HepG2 (cell line): ENCODE results near the gene CHAF1A. TPM values are rescaled to one million over a fixed set of nuclear protein-coding genes. Genes with fewer than 3 reads are reported as not detected.

Experiments
- ATAC-seq: fragments of 200-7000 bp; cut with Tn5 transposase; 3 replicates; pipeline ENCODE4 v1.9.1; 2020; ENCODE audit warnings: mild to moderate bottlenecking, moderate library complexity
- BruUV-seq: library from RNA; stranded (reverse); fragments of 400-500 nt; replicated peaks from 2 replicates; lab custom pipeline; 2021; lab: Mats Ljungman, UMichigan
- CTCF ChIA-PET: fragments of 300-600 bp; formaldehyde crosslinking; extraction: SDS; loops from one replicate; lab custom pipeline; 2021; ENCODE audit warnings: low total read pairs, inconsistent platforms, low intra/inter-chr PET ratio; lab: Yijun Ruan, JAX
- POLR2A ChIA-PET: fragments of 350-600 bp; sonication (Branson Sonifier 250); formaldehyde crosslinking; loops from one replicate; lab custom pipeline; 2020; ENCODE audit warnings: antibody characterized with exemption, inconsistent platforms; lab: Yijun Ruan, JAX
- DNase-seq: peaks from one replicate; pipeline ENCODE4 v3.0.0-alpha.2; 2015; ENCODE audit warnings: low spot score
- FAIRE-seq: peaks from 3 replicates; lab custom pipeline; 2011; peaks lifted over from hg19 to GRCh38; lab: Jason Lieb, UNC
- H2AFZ ChIP-seq: one replicate; pipeline ENCODE4 v1.6.1; 2011; ENCODE audit warnings: low read length, inconsistent platforms
- H3K27ac ChIP-seq: fragments of 300-600 bp; 3 replicates; pipeline ENCODE4 v1.8.0; 2011; ENCODE audit warnings: mixed run types, mild to moderate bottlenecking, mixed read lengths, low read length, inconsistent platforms; ENCODE audit not compliant: insufficient read depth; ENCODE audit errors: extremely low read length
- H3K27me3 ChIP-seq, 2 experiments: fragments of 200-600 bp in 1 of 2; 2 replicates in 1 of 2; 3 replicates in 1 of 2; pipeline versions ENCODE4 v1.6.0 to v1.8.0; 2011; ENCODE audit warnings: low read length in 2 of 2, mild to moderate bottlenecking in 2 of 2, moderate library complexity in 2 of 2, inconsistent platforms in 1 of 2; ENCODE audit not compliant: insufficient read depth in 2 of 2, control insufficient read depth in 1 of 2
- H3K36me3 ChIP-seq, 2 experiments: fragments of 200-600 bp in 1 of 2; replicated peaks in 1 of 2; 2 replicates in 1 of 2; 3 replicates in 1 of 2; pipeline versions ENCODE4 v1.5.1 to v1.8.0; 2011; ENCODE audit warnings: low read length in 2 of 2, inconsistent platforms in 1 of 2; ENCODE audit not compliant: insufficient read depth in 2 of 2, control insufficient read depth in 1 of 2
- H3K4me1 ChIP-seq: 2 replicates; pipeline ENCODE4 v1.5.1; 2012; ENCODE audit warnings: low read length, inconsistent platforms; ENCODE audit not compliant: insufficient read depth
- H3K4me2 ChIP-seq: 2 replicates; pipeline ENCODE4 v1.6.0; 2011; ENCODE audit warnings: low read depth, low read length, inconsistent platforms
- H3K4me3 ChIP-seq, 3 experiments: fragments of 200-600 bp in 1 of 3; sonication (generic), shearing (Covaris generic) in 1 of 3; replicated peaks in 1 of 3; 2 replicates each; pipeline ENCODE4 v1.5.1; 2011 to 2016; ENCODE audit warnings: low read length in 3 of 3, inconsistent platforms in 2 of 3, low read depth in 2 of 3, mild to moderate bottlenecking in 2 of 3, control low read depth in 1 of 3, mixed read lengths in 1 of 3; ENCODE audit not compliant: insufficient read depth in 1 of 3
- H3K79me2 ChIP-seq: one replicate; pipeline ENCODE4 v1.6.1; 2011; ENCODE audit warnings: low read length, inconsistent platforms; ENCODE audit not compliant: insufficient read depth
- H3K9ac ChIP-seq: 2 replicates; pipeline ENCODE4 v1.6.0; 2011; ENCODE audit warnings: mild to moderate bottlenecking, low read depth, low read length, inconsistent platforms; ENCODE audit not compliant: insufficient read depth
- H3K9me3 ChIP-seq: 2 replicates; pipeline ENCODE4 v1.5.1; 2012; ENCODE audit warnings: mild to moderate bottlenecking, low read length
- H4K20me1 ChIP-seq: 2 replicates; pipeline ENCODE4 v1.6.0; 2011; ENCODE audit warnings: inconsistent platforms, mild to moderate bottlenecking, low read length, moderate library complexity; ENCODE audit not compliant: insufficient read depth
- EP300 ChIP-seq, 3 experiments: sonication (generic) in 1 of 3; formaldehyde crosslinking in 1 of 3; IDR thresholded peaks; 2 replicates each; pipeline versions ENCODE4 v1.5.1 to v1.6.1; 2011 to 2020; ENCODE audit warnings: low read depth in 2 of 3, low read length in 2 of 3, borderline replicate concordance in 1 of 3, improper control_type of control experiment in 1 of 3, mild to moderate bottlenecking in 1 of 3, missing genetic modification reagents in 1 of 3, moderate library complexity in 1 of 3
- ETV6 ChIP-seq: sonication (generic); formaldehyde crosslinking; conservative IDR thresholded peaks from 2 replicates; pipeline ENCODE4 v1.4.0; 2020; ENCODE audit warnings: missing genetic modification reagents
- FOXO1 ChIP-seq: sonication (generic); formaldehyde crosslinking; IDR thresholded peaks from 2 replicates; pipeline ENCODE4 v1.4.0; 2020; ENCODE audit warnings: missing genetic modification reagents
- GPN1 ChIP-seq: sonication (generic); formaldehyde crosslinking; IDR thresholded peaks from 2 replicates; pipeline ENCODE4 v1.5.1; 2020; ENCODE audit warnings: missing genetic modification reagents, borderline replicate concordance
- HNF1B ChIP-seq: sonication (generic); formaldehyde crosslinking; IDR thresholded peaks from 2 replicates; pipeline ENCODE4 v1.5.1; 2020; ENCODE audit warnings: mild to moderate bottlenecking, moderate library complexity, missing genetic modification reagents
- KDM1A ChIP-seq: IDR thresholded peaks from 2 replicates; pipeline ENCODE4 v1.6.1; 2016; ENCODE audit warnings: missing compliant biosample characterization
- PHF21A ChIP-seq: sonication (generic); formaldehyde crosslinking; IDR thresholded peaks from 2 replicates; pipeline ENCODE4 v1.5.0; 2020; ENCODE audit warnings: mild to moderate bottlenecking, missing genetic modification reagents
- RAD21 ChIP-seq: fragments of 450-650 bp; formaldehyde crosslinking; IDR thresholded peaks from 2 replicates; pipeline ENCODE4 v1.5.0; 2020; ENCODE audit warnings: mild to moderate bottlenecking
- SMC3 ChIP-seq: IDR thresholded peaks from 2 replicates; pipeline ENCODE4 v1.6.1; 2011; ENCODE audit warnings: low read length, improper control_type of control experiment
- STAG1 ChIP-seq: sonication (generic); formaldehyde crosslinking; IDR thresholded peaks from 2 replicates; pipeline ENCODE4 v1.4.0; 2020; ENCODE audit warnings: missing genetic modification reagents
- XRCC5 ChIP-seq: fragments of 200-400 bp; formaldehyde crosslinking; optimal IDR thresholded peaks from 2 replicates; pipeline ENCODE3; 2017; ENCODE audit warnings: mild to moderate bottlenecking, low read length
- ZMYM3 ChIP-seq: sonication (generic); formaldehyde crosslinking; IDR thresholded peaks from 2 replicates; pipeline ENCODE4 v1.5.1; 2020; ENCODE audit warnings: mild to moderate bottlenecking, missing genetic modification reagents
- ZNF207 ChIP-seq: fragments of 450-650 bp; IDR thresholded peaks from 2 replicates; pipeline ENCODE4 v1.6.1; 2016; ENCODE audit warnings: antibody characterized with exemption, borderline replicate concordance
- ZNF343 ChIP-seq: sonication (generic); formaldehyde crosslinking; IDR thresholded peaks from 2 replicates; pipeline ENCODE4 v1.4.0; 2020; ENCODE audit warnings: mild to moderate bottlenecking, missing genetic modification reagents
- ZNF350 ChIP-seq: sonication (generic); formaldehyde crosslinking; IDR thresholded peaks from 2 replicates; pipeline ENCODE4 v1.4.0; 2020; ENCODE audit warnings: mild to moderate bottlenecking, low read depth, missing genetic modification reagents, borderline replicate concordance
- ZNF543 ChIP-seq: sonication (generic); formaldehyde crosslinking; IDR thresholded peaks from 2 replicates; pipeline ENCODE4 v1.4.0; 2020; ENCODE audit warnings: mild to moderate bottlenecking, missing genetic modification reagents
- ZNF816 ChIP-seq: sonication (generic); formaldehyde crosslinking; IDR thresholded peaks from 2 replicates; pipeline ENCODE4 v1.8.0; 2022; ENCODE audit warnings: missing genetic modification reagents, mild to moderate bottlenecking, borderline replicate concordance
- ZSCAN9 ChIP-seq: IDR thresholded peaks from 2 replicates; pipeline ENCODE4 v1.6.1; 2016; ENCODE audit warnings: borderline replicate concordance
- WGBS: methylation state at CpG from one replicate; pipeline ENCODE4 v1.1.6; 2017; ENCODE audit warnings: low lambda C conversion rate; 5-methylcytosine and 5-hydroxymethylcytosine counted together
- in situ Hi-C: cut with HindIII; loops from 2 replicates; pipeline ENCODE4 v1.10.0; 2017; ENCODE audit warnings: low pct_unique_long_range_greater_than_20kb; ENCODE audit not compliant: extremely low pct_ligation_motif_present
- intact Hi-C: fragments of 100-400 bp; cut with micrococcal nuclease; formaldehyde crosslinking; loops from one replicate; pipeline ENCODE4 v1.10.0; 2022; ENCODE audit not compliant: unreplicated experiment
- polyA plus RNA-seq, 8 experiments: library from polyadenylated mRNA; depleted of rRNA in 3 of 8; stranded (reverse) in 7 of 8; unstranded in 1 of 8; fragments of >200 nt; fragmentation: Illumina TruSeq in 4 of 8; extraction: Trizol in 4 of 8; gene quantifications; 2 replicates each; pipeline versions ENCODE4 v1.2.1 to v1.2.3, GENCODE V29; 2011 to 2016; ENCODE audit warnings: low read depth in 4 of 8, missing spikeins in 1 of 8, mixed read lengths in 1 of 8; ENCODE audit not compliant: insufficient read depth in 1 of 8
- total RNA-seq, 5 experiments: library from RNA; depleted of rRNA; stranded (reverse); fragments of >200 nt; fragmentation: Illumina TruSeq; extraction: Trizol; gene quantifications; 2 replicates each; pipeline ENCODE4 v1.2.3, GENCODE V29; 2016; ENCODE audit warnings: low read depth in 1 of 5
- TF ChIP-seq, protein P1 (sequence below): sonication (generic); formaldehyde crosslinking; IDR thresholded peaks from 2 replicates; pipeline ENCODE4 v1.4.0; 2020; ENCODE audit warnings: missing genetic modification reagents
- TF ChIP-seq, protein P2 (sequence below): sonication (generic); formaldehyde crosslinking; IDR thresholded peaks from 2 replicates; pipeline ENCODE4 v1.4.0; 2020; ENCODE audit warnings: missing genetic modification reagents

The CHAF1A gene
- total and polyA plus RNA-seq, 2 of the 13 experiments (the other 11 are each of a cell fraction or from before 2014, with no cell fraction given): 11.0 to 34.8 TPM

GRCh38 chr19:4352701-4353121, 49.7 kb upstream of the CHAF1A start:
- in situ Hi-C loops: loop anchor here (5.0 kb wide), 1 partner anchor 85 kb away; no protein-coding TSS in a partner anchor
- H3K27me3 ChIP-seq: no peaks in the 10 kb centered on the region
- H3K79me2 ChIP-seq: no peaks in the 10 kb centered on the region
- no peaks in the 10 kb centered on the region for H3K4me1 ChIP-seq
- peak; percentile 47 for DNase-seq
- intact Hi-C loops: loop anchor here (1.0 kb wide), 1 partner anchor 85 kb away; no protein-coding TSS in a partner anchor
- no peaks in the 10 kb centered on the region for H4K20me1 ChIP-seq
- H3K4me3 ChIP-seq: no peak overlapping the region
- no peak overlapping the region for H3K9ac ChIP-seq
- WGBS: 59% methylated on average over 9 of the region's 9 CpGs
- peak; percentile 42 for FAIRE-seq
- no peak overlapping the region for H3K27ac ChIP-seq
- BruUV-seq: no TSS peak
- no peaks in the 10 kb centered on the region for H3K9me3 ChIP-seq
- CTCF ChIA-PET: interaction anchor here (0.6 to 3.1 kb wide), 3 partner anchors 83 to 120 kb away, joined by 3 to 41 read pairs (median 3); no protein-coding TSS in a partner anchor
- POLR2A ChIA-PET: interaction anchor here (1.0 to 1.9 kb wide), 7 partner anchors 10 to 118 kb away, joined by 3 to 22 read pairs (median 5); partner anchors contain the start of genes MPND and SHD
- ATAC-seq: peak; percentile 22; the same call in 2 of the 3 replicates
- H3K36me3 ChIP-seq: peaks cover 0 to 7% of the 10 kb centered on the region in 2 experiments; a peak in 1 of 5 replicates
- H2AFZ ChIP-seq: no peak overlapping the region
- no peak overlapping the region for H3K4me2 ChIP-seq
- TF ChIP-seq RAD21 (CRISPR knock-in tag): peak; percentile 52
- no peak for TF ChIP-seq ZNF816
- no peak for TF ChIP-seq KDM1A
- TF ChIP-seq ETV6 (CRISPR knock-in tag): no peak
- no peak for TF ChIP-seq ZNF350
- no peak for TF ChIP-seq PHF21A (CRISPR knock-in tag)
- TF ChIP-seq FOXO1: no peak
- TF ChIP-seq ZSCAN9 (CRISPR knock-in tag): 0 out of 2 replicates have a peak, but pooled peaks have one; percentile 25
- TF ChIP-seq, protein P1, sequence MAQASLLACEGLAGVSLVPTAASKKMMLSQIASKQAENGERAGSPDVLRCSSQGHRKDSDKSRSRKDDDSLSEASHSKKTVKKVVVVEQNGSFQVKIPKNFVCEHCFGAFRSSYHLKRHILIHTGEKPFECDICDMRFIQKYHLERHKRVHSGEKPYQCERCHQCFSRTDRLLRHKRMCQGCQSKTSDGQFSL: 0 out of 2 replicates have a peak, but pooled peaks have one; percentile 67
- TF ChIP-seq ZNF543 (CRISPR knock-in tag): no peak
- TF ChIP-seq EP300 (IDR thresholded peaks at IDR 0.05; ENCODE audit: low read depth in 2 of 2, low read length in 2 of 2): no peak
- TF ChIP-seq EP300 (CRISPR knock-in tag; IDR thresholded peaks at IDR 0.05; ENCODE audit: borderline replicate concordance): no peak
- TF ChIP-seq HNF1B (CRISPR knock-in tag): no peak
- peak; percentile 65 for TF ChIP-seq STAG1
- no peak for TF ChIP-seq ZNF343 (CRISPR knock-in tag)
- TF ChIP-seq ZNF207: no peak
- TF ChIP-seq SMC3: peak; percentile 78
- TF ChIP-seq ZMYM3 (CRISPR knock-in tag): peak; percentile 38; the same call in 1 of the 2 replicates
- TF ChIP-seq, protein P2, sequence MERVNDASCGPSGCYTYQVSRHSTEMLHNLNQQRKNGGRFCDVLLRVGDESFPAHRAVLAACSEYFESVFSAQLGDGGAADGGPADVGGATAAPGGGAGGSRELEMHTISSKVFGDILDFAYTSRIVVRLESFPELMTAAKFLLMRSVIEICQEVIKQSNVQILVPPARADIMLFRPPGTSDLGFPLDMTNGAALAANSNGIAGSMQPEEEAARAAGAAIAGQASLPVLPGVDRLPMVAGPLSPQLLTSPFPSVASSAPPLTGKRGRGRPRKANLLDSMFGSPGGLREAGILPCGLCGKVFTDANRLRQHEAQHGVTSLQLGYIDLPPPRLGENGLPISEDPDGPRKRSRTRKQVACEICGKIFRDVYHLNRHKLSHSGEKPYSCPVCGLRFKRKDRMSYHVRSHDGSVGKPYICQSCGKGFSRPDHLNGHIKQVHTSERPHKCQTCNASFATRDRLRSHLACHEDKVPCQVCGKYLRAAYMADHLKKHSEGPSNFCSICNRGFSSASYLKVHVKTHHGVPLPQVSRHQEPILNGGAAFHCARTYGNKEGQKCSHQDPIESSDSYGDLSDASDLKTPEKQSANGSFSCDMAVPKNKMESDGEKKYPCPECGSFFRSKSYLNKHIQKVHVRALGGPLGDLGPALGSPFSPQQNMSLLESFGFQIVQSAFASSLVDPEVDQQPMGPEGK (CRISPR knock-in tag): peak; percentile 68
- peak; percentile 49 for TF ChIP-seq XRCC5
- no peak for TF ChIP-seq GPN1 (CRISPR knock-in tag)
